ENCODE measurements around the gene PLA2G4E.

DNA sequence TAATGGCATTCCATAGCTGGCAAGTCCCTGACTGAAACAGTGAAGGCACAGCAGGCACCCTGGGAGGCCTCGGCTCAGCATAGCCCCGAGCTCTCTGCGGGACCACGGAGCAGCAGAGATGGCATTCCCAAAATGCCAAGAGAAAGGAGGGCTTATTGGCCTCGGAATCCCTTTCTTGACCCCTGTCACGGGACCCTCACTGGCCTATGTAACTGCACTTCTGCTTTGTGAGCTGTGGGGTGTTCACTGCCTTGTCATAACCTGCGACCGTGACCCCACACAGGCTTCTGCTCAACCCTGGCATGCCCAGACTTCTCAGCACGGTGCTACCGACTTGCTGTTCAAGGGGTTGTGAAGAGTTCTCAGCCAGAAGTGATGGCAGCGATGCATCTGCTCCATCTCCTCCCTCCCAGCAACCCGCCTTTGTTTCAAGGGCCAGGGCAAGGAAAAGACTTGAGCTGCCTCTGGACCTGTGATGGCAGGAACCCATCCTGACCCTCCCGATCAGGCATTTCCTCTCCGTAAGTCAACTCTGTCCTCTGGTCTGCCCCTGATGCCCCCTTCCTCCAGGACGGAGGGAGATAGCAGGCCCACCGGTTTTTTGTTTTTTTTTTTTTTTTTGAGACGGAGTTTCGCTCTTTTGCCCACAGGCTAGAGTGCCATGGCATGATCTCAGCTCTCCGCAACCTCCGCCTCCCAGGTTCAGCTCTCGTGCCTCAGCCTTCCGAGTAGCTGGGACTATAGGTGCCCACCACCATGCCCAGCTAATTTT, 79.0 kb downstream of the PLA2G4E start:
- TF ChIP-seq, protein P1, sequence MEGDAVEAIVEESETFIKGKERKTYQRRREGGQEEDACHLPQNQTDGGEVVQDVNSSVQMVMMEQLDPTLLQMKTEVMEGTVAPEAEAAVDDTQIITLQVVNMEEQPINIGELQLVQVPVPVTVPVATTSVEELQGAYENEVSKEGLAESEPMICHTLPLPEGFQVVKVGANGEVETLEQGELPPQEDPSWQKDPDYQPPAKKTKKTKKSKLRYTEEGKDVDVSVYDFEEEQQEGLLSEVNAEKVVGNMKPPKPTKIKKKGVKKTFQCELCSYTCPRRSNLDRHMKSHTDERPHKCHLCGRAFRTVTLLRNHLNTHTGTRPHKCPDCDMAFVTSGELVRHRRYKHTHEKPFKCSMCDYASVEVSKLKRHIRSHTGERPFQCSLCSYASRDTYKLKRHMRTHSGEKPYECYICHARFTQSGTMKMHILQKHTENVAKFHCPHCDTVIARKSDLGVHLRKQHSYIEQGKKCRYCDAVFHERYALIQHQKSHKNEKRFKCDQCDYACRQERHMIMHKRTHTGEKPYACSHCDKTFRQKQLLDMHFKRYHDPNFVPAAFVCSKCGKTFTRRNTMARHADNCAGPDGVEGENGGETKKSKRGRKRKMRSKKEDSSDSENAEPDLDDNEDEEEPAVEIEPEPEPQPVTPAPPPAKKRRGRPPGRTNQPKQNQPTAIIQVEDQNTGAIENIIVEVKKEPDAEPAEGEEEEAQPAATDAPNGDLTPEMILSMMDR (IDR thresholded peaks at IDR 0.05) = no peak
- no peak for TF ChIP-seq POLR2AphosphoS5 (IDR thresholded peaks at IDR 0.05; ENCODE audit: insufficient read depth in 1 of 2, low read depth in 1 of 2)
- no peak for TF ChIP-seq POLR2A (IDR thresholded peaks at IDR 0.05)
